Skin epidermis (tissue), 12 donors: ENCODE measurements around the gene DGKE.
A peak's percentile ranks its signal among the peaks of the same experiment; 100 is the strongest.

Experiments
- H3K27ac ChIP-seq, 21 experiments: fragments of 200-600 bp; sonication (generic) in 11 of 21; one replicate each; pipeline ENCODE4 v1.5.0; 2020; ENCODE audit warnings: mild to moderate bottlenecking in 3 of 21, inconsistent platforms in 2 of 21, moderate library complexity in 2 of 21
- H3K4me3 ChIP-seq, 7 experiments: fragments of 200-600 bp; sonication (generic) in 2 of 7; one replicate each; pipeline ENCODE4 v1.5.0; 2020; ENCODE audit warnings: inconsistent platforms in 2 of 7, mild to moderate bottlenecking in 2 of 7, moderate library complexity in 1 of 7

Gene DGKE

DNA sequence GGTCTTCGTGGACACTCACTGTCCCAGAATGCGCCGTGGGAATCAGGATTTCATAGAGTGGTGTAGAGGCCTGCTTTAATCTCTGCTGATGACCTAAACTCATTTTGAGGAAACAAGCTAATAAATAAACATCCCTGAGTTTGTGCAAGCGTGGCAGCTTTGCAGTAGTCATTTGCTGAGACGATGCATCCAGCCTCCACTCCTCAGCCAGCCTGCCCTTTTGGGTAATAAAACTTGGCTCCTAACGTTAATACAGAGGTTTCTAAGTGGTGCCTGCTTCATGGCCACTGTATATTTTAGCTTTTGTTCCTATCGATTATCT, 1.3 kb downstream of the DGKE start:
- peak overlapping the region; percentile 56 to 86 (median 65) for H3K4me3 ChIP-seq

DNA sequence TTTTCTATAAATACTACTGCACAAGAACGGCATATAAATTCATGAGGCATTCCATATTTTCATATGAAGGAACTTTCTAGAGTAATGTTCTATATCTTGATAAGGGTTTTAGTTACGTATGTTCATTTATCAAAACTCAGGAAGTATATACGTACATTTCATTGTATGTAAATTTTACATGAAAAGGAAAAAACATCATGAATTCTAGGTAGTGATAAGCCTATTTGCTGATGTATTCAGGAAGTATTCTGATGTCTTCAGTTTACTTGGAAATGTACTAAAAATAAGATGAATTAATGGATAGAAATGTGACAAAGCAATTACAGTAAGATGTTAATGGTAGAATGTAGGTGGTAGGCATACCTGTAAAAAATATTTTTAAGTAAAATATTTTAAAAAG, 4.7 kb downstream of the DGKE start:
- no peak overlapping the region for H3K27ac ChIP-seq
- no peak overlapping the region for H3K4me3 ChIP-seq

More for the DNA sequence above, 1.3 kb downstream of the DGKE start:
- H3K27ac ChIP-seq = peak overlapping the region in 6 of 21 experiments; percentile 79 to 86 (median 84)

DNA sequence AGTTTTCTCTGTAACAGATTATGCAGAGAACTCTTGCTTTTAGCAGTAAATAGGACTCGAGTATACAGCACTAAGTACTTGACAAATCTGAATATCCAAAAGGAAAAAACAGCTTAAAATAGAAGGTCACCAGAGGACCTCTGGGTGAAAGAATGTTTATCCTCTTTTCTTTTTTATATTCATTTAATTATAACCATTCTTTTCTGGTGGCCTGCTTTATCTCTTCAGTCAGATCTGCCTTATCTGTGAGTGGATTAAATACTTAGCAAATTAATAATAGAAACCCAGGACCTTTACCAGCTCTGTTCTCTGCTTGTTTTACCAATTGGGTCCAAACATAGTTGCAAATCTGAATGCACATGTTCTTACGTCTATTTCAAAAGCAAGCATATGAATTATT, 8.6 kb downstream of the DGKE start:
- Histone ChIP-seq H3K4me3 (no peak overlapping the region), H3K27ac (no peak overlapping the region)

DNA sequence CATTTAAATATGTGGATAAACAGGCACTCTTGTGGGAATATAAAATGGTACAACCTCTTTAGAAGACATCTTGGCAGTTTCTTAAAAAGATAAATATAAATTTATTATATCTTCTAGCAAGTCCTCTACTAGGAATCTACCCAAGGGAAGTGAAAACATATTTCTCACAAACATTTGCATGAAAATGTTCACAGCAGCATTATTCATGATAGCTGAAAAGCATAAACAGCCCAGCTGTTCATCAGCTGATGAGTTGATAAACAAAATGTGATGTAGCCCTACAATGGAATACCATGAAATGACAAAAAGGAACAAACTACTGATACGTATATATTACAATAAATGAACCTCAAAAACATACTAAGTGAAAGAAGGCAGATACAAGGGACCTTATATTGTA, 12.0 kb downstream of the DGKE start:
- Histone ChIP-seq H3K4me3 (no peak overlapping the region), H3K27ac (no peak overlapping the region)

DNA sequence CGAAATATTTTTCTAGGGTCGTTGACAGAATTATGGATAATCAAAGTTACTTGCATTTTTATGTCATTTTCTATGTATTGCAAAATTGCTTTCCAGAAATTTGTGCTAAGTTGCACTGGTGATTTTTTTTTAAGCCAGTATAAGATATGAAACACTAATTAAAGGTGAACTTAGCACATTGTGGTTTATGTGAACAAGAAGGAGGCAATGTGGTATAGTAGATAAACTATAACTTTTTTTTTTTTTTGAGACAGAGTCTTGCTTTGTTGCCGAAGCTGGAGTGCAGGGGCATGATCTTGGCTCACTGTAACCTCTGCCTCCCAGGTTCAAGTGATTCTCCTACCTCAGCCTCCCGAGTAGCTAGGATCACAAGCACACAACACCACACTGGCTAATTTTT, 13.2 kb downstream of the DGKE start:
- Histone ChIP-seq H3K4me3 (no peak overlapping the region), H3K27ac (no peak overlapping the region)

DNA sequence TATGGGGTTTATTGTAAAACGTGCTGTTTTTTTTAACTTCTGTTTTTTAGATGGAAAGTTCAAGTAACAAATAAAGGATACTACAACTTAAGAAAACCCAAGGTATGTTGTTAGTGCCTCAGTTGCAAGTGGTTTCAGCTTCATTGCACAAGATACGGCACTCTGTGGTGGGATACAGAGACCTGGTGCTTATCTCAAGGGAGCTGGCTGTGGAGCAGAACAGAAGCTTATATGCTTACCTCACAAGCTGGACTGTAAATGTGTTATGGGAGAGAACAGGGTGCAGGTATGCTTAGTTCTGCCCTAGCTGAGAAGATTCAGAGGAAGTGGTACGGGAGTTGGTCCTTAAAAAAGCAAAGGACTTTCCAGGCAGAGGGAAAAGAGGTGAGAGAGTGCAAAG, 15.2 kb downstream of the DGKE start:
- H3K4me3 ChIP-seq = no peak overlapping the region
- H3K27ac ChIP-seq = no peak overlapping the region

DNA sequence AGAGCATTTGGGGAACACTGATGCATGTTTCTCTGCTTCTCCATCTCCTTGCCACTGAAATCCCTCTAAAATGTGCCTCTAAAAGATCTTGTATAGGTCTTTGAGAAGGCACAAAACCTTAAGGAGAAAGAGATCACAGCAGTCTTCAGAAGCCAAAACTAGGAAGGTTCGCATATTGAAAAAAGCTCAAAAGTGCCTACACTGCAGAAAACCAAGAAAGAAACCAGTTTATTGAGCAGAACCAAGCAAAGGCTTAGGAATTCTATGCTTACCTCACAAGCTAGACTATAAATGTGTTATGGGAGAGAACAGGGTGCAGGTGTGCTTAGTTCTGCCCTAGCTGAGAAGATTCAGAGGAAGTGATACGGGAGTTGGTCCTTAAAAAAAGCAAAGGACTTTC, 16.6 kb downstream of the DGKE start:
- Histone ChIP-seq H3K4me3 (no peak overlapping the region), H3K27ac (no peak overlapping the region)

DNA sequence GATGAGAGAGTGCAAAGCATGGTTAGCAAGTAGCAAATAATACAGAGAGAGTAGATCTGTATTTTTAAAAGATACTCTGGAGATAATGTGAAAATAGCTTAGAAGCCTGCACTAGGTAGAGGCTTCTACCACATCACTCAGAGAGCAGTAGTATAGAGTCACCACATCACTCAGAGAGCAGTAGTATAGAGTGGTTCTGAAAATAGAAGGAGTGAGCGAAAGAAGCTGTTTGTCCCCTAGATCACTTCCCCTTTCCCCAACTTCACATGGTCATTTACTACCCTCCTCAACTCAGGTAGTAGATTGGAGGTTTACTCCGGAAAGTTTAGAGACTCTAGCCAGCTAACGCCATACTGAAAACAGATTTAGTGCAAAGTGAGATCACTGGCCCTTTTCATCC, 17.1 kb downstream of the DGKE start:
- H3K4me3 ChIP-seq = no peak overlapping the region
- no peak overlapping the region for H3K27ac ChIP-seq

DNA sequence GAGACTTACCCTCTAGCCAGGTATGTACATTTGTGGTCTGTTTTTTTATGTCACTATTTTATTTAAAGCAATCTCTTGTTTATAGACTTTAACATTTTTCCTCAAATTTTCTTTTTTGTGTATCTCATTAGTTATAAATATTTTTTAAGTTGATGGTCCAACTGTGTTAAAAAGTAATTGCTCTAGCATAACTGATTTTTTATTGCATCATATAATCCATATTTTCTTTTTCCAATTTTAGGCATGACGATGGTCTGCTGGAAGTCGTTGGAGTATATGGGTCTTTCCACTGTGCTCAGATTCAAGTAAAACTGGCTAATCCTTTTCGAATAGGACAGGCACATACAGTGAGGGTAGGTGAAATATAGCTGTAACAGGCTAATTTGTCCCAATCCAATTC, 27.9 kb downstream of the DGKE start:
- no peak overlapping the region for H3K27ac ChIP-seq
- no peak overlapping the region for H3K4me3 ChIP-seq

DNA sequence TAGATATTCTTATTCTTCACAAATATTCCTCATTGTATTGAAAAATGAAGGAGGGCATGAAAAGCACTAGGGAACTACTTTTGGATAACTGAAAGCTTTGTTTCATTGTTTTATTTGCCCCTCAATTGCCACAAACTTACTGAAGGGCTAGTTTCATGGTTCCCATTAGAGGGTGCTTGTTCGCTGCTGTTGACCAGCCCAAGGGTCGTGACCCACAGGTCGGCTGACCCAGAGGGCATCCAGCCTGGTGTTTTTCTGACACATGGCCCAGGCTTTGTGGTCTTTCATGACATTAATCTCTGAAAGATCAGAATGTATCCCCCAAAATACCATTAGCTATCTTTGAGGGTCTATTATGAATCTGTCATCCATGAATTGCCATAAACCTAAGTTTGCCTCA, 30.0 kb downstream of the DGKE start:
- Histone ChIP-seq H3K4me3 (no peak overlapping the region), H3K27ac (no peak overlapping the region)

DNA sequence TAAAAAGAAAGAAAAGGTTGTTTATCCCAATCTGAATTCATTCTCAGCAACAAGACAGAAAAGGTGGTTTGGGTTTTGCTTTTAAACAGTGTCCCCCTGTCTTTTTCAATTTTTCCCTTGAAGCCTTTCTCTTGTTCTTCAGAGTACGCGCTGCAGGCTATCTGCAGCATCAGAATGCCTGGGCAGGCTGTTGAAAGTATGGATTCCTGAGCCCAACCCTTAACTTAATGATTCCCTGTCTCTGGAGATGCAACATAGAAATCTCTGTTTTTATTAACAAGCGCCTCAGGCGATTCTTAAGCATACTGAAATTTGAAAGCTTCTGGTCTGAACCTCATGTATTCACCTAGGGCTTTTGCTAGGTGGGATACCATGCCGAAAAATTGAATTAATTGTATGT, 32.1 kb downstream of the DGKE start:
- Histone ChIP-seq H3K4me3 (no peak overlapping the region), H3K27ac (no peak overlapping the region)

DNA sequence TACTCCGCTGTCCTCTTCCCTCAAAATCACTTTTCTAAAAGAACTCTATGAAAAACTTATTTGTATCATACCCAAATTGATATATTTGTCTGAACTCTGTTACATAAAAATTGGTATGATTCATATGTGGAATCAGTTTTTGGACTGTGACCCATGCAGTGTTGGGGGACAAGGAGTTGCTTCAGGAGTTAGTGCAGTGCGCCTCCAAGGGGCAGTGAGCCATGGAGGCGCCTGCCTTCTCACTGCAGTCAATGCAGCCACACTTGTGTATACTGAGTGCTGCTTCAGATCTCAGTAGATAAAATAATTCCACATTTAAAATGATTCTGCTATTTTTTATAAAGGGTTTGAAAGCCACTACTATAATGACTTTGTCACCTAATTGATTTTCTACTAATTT, 32.5 kb downstream of the DGKE start:
- no peak overlapping the region for H3K4me3 ChIP-seq
- H3K27ac ChIP-seq = no peak overlapping the region

DNA sequence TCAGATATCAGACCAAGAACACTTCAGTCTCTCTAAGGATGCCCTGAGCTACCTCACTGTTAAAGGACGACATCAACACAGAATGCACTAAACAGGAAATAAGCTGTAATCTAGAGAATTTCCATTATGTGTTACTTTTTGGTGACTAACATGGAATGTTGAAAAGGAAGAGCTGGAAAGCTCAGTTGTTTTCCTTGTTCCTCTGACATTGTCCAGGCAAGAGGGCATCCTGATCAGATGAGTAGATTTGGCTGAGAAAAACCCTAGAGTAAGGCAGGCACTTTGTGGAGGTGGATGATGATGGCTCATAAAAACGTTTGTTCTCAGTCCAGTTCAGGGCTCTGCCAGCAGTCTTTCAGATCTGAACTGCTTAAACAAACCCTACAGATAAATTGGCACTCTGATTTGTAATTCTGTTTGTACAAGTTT, 34.0 kb downstream of the DGKE start:
- H3K4me3 ChIP-seq = no peak overlapping the region
- H3K27ac ChIP-seq = no peak overlapping the region

DNA sequence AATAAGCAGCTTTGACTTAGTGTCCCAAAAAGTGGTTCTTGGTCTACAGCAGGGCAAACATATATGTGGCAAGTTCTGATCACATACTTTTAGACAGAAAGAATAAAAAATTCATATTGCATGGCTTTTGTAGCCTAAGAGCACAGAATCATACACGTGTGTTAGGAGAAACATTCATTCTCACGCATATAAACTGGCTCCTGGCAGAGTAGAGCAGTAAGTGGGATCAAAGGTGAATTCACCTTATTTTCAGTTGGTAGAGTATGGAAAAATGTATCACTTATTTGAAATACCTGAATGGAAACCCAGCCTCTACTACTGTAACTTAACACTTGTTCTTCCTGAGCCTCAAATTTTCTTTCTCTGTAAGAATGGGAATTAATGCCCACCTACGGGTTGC, 34.8 kb downstream of the DGKE start:
- no peak overlapping the region for H3K4me3 ChIP-seq
- no peak overlapping the region for H3K27ac ChIP-seq

DNA sequence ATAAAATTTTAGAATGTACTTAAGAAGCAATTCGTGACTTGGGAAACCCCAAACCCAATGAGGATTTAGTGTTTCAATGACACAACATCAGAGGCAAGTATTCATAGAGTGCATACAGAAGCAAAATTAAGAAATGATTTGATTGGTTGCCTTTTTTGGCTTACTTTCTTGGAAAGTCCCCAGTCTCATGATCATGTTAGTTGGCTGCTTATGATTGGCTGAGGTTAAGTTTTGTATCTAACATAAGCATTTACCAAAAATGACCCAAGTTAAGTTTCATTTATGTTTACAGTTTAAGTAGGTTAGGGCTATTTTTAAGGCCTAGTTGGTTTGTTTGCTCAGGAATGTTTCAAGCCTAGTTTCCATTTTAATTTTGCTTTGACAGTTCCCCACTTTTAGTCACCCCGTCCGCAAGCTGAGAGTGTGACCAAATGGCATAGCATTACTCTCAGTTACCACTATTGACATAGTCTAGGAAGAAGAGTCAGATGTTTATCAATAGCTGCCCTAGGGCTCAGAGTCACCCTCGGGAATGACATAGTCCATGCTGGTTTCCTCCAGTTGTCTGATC, 36.2 kb downstream of the DGKE start:
- H3K27ac ChIP-seq = no peak overlapping the region
- no peak overlapping the region for H3K4me3 ChIP-seq

DNA sequence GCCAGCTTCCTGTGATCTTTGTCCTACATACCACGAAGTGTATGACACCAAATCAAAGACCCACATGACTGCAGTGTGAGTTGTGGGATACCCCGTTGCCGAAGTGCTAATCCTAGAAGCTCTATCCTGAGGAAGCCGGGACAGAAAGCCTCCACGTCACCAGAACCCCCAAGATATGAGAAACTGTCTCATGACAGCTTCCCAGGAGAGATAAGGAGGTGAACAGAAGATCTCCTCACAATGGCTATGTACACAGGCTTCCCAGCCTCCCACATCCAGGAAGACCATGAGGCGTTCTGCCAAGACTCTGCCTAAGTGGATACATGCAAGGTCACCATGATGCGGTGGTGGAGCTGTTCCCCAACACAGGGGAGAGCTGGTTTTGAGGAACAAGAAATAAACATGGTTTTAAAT, 42.8 kb downstream of the DGKE start:
- H3K4me3 ChIP-seq = no peak overlapping the region

DNA sequence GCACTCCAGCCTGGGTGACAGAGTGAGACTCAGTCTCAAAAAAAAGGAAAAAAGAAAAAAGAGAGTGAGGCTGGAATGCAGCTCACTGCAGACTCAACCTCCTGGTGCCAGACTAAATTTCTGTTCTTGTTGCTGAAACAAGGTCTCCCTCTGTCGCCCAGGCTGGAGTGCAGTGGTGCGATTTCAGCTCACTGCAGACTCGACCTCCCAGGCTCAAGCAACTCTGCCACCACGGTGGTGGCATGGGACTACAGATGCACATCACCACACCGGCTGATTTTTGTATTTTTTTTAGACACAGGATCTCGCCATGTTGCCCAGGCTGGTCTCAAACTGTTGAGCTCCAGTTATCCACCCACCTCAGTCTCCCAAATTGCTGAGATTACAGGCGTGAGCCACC, 45.3 kb downstream of the DGKE start:
- Histone ChIP-seq H3K4me3 (no peak overlapping the region), H3K27ac (no peak overlapping the region)

More for the DNA sequence above, 42.8 kb downstream of the DGKE start:
- no peak overlapping the region for H3K27ac ChIP-seq

DNA sequence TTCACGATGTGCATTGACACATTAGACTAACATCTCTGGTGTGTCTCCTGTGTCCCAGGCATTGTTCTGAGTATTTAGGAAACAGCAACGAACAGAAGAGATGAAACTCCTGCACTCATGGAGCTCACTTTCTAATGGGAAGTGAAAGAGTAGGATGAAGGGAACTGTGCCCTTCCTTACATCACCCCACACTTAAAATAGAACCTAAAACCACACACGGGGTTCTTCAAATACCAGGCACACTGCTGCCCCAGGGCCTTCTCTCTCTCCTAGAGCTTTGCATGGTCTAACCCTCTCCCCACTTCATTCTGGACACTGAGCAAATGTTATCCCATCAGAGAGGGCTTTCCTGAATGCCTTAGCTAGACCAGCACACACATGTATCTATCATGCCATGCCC, 46.2 kb downstream of the DGKE start:
- H3K4me3 ChIP-seq = no peak overlapping the region
- no peak overlapping the region for H3K27ac ChIP-seq

DNA sequence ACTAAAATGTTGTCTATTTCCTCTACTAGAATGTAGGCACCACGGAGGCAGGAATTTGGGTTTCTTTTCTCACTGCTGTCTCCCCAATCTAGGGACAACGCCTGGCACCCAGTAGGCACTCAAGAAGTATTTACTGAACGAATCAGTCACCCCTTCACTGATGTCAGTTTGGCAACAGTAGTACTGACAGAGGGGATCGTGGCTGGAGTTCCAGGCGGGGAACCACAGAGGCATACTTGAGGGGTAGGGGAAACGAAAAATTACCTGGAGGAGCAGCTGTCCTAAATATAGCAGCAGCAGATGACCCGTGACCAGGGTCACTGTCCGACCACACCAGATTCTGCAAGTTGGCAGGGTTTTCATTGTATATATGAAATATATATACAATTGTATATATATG, 46.6 kb downstream of the DGKE start:
- Histone ChIP-seq H3K27ac (no peak overlapping the region), H3K4me3 (no peak overlapping the region)

DNA sequence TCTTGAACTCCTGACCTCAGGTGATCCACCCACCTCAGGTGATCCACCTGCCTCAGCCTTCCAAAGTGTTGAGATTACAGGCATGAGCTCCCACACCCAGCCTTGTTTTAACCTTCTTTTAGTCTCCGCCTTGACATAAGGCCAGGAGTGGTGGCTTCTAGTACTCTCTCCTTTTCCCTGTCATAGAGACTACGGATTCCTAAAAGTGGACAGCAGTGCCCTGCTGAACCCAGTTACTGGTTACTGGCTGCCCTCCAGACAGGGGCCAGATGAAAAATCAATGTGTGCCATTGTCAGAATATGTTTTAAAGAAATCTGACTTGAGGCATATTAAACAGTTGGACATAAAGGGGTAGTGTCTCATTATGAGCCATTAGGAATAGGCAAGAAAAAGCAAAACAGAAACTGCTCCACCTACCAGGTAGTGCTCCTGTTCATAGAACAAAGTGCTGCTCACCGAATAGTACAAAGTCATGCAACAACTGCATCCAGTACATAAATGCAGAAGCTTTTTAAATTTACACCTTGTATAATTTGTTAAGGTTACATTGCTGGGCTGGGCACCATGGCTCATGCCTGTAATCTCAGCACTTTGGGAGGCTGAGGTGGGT, 47.8 kb downstream of the DGKE start:
- Histone ChIP-seq H3K4me3 (no peak overlapping the region), H3K27ac (no peak overlapping the region)

DNA sequence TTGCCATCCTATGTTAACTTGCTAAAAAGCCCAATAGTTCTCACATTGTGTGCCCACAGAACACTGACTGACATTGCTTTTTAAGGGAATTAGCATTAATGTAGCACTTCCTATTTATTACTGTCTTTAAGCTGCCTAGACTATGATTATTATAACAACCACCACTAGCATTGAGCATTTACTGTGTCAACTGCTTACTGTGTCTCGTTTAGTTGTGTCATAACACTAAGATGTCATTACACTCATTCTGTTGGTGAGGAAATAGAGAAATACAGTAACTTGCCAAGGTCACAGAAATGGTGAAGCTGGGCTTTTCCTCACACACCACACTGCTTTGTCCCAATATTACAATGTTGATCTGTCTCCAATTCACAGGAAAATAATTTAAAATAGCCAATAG, 49.7 kb downstream of the DGKE start:
- H3K27ac ChIP-seq = no peak overlapping the region
- H3K4me3 ChIP-seq = no peak overlapping the region
